B cell (primary cell): ENCODE results near the gene ENOX1.

Source experiments
- CTCF ChIP-seq: fragments of 200-600 bp; IDR thresholded peaks from one replicate; pipeline ENCODE4 v1.8.0; 2022; ENCODE audit warnings: antibody characterized with exemption, mild to moderate bottlenecking
- EZH2 ChIP-seq: IDR thresholded peaks from 2 replicates; pipeline ENCODE4 v1.6.1; 2012; ENCODE audit warnings: borderline replicate concordance, low read depth, mild to moderate bottlenecking, moderate library complexity, low read length; ENCODE audit not compliant: insufficient read depth, poor library complexity, severe bottlenecking

DNA sequence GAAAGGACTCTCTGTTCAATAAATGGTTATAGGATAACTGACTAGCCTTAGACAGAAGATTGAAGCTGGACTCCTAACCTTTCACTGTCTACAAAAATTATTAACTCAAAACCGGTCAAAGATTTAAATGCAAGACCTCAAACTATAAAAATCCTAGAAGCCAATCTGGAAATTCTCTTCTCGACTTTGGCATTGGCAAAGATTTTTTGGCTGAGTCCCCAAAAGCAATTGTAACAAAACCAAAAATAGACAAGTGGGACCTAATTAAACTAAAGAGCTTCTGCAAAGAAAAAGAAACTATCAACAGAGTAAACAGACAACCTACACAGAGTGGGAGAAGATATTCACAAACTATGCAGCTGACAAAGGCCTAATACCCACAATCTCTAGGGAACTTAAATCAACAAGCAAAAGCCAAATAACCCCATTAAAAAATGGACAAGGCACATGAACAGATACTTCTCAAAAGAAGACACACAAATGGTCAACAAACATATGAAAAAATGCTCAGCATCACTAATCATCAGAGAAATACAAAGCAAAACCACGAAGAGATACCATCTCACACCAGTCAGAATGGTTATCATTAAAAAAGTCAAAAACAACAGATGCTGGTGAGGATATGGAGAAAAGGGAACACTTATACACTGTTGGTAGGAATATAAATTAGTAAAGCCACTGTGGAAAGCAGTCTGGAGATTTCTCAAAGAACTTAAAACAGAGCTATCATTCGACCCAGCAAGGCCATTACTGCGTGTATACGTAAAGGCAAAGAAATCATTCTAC lies 497.1 kb downstream of the ENOX1 start:
- TF ChIP-seq CTCF (no peak), EZH2 (no peak)
